ENCODE data around the gene BRWD1. TPM values are rescaled to one million over a fixed set of nuclear protein-coding genes. Genes with fewer than 3 reads are reported as not detected.

The BRWD1 gene
- total and polyA plus RNA-seq, 2 experiments from 2014 or later: 32.6 to 62.8 TPM

DNA sequence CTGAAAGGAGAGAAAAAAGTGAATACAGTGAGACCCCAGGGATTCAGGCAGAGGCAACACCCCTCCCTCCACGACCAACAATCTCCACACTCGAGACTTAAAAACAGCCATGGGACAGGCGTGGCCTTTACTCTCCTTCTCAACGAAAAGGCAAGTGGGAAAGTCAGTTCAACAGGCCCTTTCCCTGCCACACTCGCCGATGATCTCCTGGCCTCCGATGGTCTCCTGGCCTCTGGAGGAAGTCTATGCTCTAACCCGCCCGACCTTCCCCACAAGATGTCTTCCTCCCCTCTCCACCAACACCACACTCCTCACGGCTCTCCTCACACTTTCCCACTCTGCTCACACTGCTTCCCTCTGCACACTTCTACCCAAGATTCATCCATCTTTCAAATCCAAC lies 137.8 kb downstream of the BRWD1 start:
- Histone ChIP-seq H3K27me3 (no peaks in the 10 kb centered on the region), H3K4me3 (no peak overlapping the region), H3K36me3 (peaks cover 15% of the 10 kb centered on the region), H3K4me1 (ENCODE audit: low read depth) (no peaks in the 10 kb centered on the region), H3K9me3 (ENCODE audit: low read depth) (no peaks in the 10 kb centered on the region), H3K27ac (no peak overlapping the region)
- DNase-seq (ENCODE audit: low read depth in 1 of 2, low spot score in 1 of 2): no peak
- no peak for TF ChIP-seq CTCF (IDR thresholded peaks at IDR 0.05; ENCODE audit: low read depth, low read length)

DNA sequence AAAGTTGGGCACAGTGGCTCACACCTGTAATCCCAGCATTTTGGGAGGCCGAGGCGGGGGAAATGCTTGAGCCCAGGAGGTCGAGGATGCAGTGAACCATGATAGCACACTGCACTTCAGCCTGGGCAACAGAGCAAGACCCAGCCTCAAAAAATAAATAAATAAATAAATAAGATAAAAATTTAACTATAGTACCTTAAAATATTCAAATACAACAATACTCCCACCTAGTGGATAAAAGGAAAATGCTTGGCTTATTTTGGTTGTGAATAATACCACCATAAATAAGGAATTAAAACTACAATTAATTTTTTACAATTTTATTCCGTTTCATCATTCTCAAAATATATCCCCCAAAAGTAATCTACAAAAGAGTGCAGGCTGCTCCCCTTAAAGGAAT lies 138.3 kb downstream of the BRWD1 start:
- H3K36me3 ChIP-seq: peaks cover 15% of the 10 kb centered on the region
- TF ChIP-seq CTCF (IDR thresholded peaks at IDR 0.05; ENCODE audit: low read depth, low read length): peak; percentile 42
- H3K27ac ChIP-seq: no peak overlapping the region

GRCh38 chr21:39173716-39174680 lies 139.4 kb downstream of the BRWD1 start:
- DNase-seq (ENCODE audit: low read depth in 1 of 2, low spot score in 1 of 2): no peak
- Histone ChIP-seq H3K27ac (no peak overlapping the region), H3K36me3 (peaks cover 18% of the 10 kb centered on the region), H3K9me3 (ENCODE audit: low read depth) (no peaks in the 10 kb centered on the region), H3K4me1 (ENCODE audit: low read depth) (no peaks in the 10 kb centered on the region), H3K4me3 (no peak overlapping the region), H3K27me3 (no peaks in the 10 kb centered on the region)
- no peak for TF ChIP-seq CTCF (IDR thresholded peaks at IDR 0.05; ENCODE audit: low read depth, low read length)

More for the DNA sequence above, 138.3 kb downstream of the BRWD1 start:
- Histone ChIP-seq H3K27me3 (no peaks in the 10 kb centered on the region), H3K9me3 (ENCODE audit: low read depth) (no peaks in the 10 kb centered on the region), H3K4me1 (ENCODE audit: low read depth) (no peaks in the 10 kb centered on the region), H3K4me3 (no peak overlapping the region)
- DNase-seq (ENCODE audit: low read depth in 1 of 2, low spot score in 1 of 2): peak; percentile 25 to 36

GRCh38 chr21:39169906-39170305 lies 143.5 kb downstream of the BRWD1 start:
- no peaks in the 10 kb centered on the region for H3K4me1 ChIP-seq (ENCODE audit: low read depth)

DNA sequence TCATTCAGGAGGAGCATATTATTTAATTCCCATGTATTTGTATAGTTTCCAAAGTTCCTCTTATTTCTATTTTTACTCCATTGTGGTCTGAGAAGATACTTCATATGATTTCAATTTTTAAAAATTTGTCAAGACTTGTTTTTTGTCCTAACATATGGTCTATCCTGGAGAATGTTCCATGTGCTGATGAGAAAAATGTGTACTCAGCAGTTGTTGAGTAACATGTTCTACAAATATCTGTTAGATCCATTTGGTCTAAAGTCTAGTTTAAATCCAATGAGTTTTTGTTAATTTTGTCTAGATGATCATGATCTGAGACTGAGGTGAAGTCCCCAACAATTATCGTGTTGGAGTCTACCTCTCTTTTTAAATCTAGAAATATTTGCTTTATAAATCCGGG lies 144.6 kb downstream of the BRWD1 start:
- no peak overlapping the region for H3K27ac ChIP-seq
- DNase-seq (ENCODE audit: low read depth in 1 of 2, low spot score in 1 of 2): no peak
- H3K4me3 ChIP-seq: no peak overlapping the region
- no peaks in the 10 kb centered on the region for H3K9me3 ChIP-seq (ENCODE audit: low read depth)
- no peaks in the 10 kb centered on the region for H3K27me3 ChIP-seq
- TF ChIP-seq CTCF (IDR thresholded peaks at IDR 0.05; ENCODE audit: low read depth, low read length): no peak
- H3K4me1 ChIP-seq (ENCODE audit: low read depth): no peaks in the 10 kb centered on the region
- peaks cover 15% of the 10 kb centered on the region for H3K36me3 ChIP-seq

More at GRCh38 chr21:39169906-39170305, 143.5 kb downstream of the BRWD1 start:
- DNase-seq (ENCODE audit: low read depth in 1 of 2, low spot score in 1 of 2): no peak
- no peak for TF ChIP-seq CTCF (IDR thresholded peaks at IDR 0.05; ENCODE audit: low read depth, low read length)
- H3K9me3 ChIP-seq (ENCODE audit: low read depth): no peaks in the 10 kb centered on the region
- no peaks in the 10 kb centered on the region for H3K27me3 ChIP-seq
- H3K27ac ChIP-seq: no peak overlapping the region
- no peak overlapping the region for H3K4me3 ChIP-seq
- H3K36me3 ChIP-seq: peaks cover 18% of the 10 kb centered on the region
